DMS 273 treated with DMSO at 0.1 percent for 48 hours (cell line): ENCODE measurements around the gene CSK.

Experiments used
- DNase-seq: peaks from one replicate; lab custom pipeline; 2025; lab: John Stamatoyannopoulos, UW

CSK gene

DNA sequence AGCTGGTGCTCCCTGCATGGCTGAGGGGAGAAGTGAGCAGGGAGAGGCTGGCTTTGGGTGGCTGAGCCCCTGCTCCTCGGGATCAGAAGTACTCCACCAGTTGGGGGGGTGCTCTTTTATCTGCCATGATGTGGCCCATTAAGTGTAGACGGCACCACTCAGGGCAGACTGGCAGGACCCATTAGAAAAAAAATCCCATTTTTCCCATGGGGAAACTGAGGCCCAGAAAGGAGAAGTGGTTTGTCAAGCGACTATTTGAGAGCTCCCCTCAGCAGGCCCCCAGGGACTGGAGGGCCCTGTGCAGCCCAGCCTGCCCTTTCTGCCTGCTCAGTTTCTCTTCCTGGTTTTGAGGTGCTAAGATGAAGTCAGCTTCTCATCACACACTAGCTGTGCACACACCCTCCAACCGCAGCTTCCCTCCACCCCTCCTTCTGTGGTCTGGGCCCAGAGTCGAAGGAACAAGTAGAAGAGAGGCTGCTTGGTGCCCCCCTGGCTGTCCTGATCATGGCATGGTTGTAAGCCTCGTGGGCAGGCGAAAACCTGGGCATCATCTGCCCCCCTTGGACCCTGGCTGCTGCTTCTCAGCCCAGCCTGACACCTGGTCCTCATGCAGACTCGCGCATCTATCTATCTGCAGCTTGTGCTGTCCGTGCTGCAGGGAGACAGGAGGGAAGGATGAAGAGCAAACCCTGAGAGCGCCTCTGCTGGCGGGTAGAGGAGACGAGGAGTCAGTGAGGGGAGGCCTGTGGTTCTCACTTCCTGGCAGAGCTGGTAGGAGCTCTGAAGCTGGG is 5.6 kb downstream of the CSK start:
- DNase-seq = no peak

DNA sequence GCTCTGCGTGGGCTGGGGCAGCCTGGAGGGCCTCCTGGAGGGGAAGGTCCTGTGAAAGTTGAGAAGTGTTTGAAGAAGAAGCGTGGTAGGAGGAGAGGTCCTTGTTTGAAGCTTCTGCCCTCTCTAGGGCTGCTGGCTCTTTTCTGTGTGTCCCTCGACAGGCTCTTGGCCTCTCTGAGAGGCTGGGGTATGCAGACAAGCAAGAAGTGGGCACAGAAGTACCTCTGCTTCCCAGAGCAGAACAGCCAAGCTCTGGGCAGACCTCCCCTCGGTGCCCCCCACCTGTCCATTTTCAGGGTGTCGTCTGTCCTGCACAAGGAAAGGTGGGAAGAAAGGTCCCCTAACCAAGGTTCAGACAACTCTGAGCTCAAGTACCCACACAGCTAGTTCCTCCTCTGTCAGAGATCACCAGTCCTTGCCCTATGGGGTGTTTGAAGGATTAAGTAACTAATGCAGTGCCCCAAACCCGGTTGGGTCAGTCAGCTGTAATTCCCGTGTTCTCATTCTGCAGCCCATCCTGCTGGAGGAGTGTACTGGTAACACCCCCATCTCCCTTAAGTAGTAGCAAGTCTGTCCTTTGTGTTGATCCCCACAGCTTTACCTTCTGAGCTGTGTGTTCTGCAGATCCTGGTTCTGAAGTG is 6.3 kb downstream of the CSK start:
- no peak for DNase-seq

DNA sequence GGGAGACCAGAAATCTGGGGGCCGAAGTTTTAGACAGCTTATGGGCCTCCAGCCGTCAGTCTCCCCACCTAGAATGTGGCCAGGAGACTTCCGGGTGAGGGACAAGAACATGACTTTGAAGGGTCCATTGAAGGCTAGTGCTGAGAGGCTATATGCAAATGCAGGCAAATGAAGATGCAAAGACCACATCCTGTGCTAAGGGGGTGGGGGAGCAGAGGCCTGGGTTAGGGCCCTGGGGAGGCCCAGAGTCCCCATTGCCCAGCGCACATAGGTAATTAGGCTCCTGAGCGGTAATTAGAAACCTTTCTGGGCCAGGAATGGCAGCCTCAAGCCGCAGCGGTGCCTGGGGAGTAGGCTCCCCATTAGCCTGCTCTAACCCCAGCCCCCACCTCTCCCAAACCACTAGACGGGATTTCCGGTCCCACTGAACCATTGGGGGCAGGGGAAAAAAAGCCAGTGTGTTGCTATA is 6.8 kb downstream of the CSK start:
- no peak for DNase-seq

DNA sequence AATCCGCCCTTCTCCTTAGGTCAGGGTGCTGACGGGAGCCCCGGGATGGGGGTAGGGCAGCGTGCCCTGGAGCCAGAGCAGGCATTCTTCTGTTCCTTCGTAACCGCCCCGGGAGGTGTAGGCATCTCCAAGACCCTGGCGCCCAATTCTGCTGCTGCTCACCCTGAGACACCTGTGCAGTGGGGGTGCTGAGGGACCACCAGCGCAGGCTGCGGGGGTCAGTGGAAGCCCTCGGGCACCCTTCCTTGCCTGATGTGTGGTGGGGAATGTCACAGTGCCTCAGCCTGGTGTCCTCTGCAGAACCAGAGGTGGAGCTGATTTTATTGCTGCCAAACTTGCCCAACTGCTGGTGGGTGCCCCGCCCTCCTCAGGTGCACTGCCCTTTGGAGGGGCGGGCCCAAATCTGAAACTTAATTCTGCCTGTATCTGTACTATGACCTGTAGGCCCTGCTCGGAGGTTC is 7.3 kb downstream of the CSK start:
- no peak for DNase-seq

DNA sequence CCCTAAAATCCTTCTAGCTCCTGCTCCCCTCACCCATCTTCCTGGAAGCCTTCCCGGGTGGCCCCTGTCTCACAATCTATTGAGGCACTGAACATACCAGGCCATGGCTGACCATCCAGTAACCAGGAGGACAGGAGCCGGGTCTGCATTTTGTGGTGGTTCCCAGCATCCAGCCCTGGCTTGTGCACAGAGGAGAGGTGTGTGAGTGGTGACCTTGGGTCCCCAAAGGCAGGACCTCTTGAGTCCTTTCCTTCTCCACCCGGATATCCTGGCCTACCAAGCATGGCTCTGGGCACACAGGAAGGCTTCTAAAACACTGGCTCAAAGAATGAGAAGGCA is 7.8 kb downstream of the CSK start:
- DNase-seq = no peak

DNA sequence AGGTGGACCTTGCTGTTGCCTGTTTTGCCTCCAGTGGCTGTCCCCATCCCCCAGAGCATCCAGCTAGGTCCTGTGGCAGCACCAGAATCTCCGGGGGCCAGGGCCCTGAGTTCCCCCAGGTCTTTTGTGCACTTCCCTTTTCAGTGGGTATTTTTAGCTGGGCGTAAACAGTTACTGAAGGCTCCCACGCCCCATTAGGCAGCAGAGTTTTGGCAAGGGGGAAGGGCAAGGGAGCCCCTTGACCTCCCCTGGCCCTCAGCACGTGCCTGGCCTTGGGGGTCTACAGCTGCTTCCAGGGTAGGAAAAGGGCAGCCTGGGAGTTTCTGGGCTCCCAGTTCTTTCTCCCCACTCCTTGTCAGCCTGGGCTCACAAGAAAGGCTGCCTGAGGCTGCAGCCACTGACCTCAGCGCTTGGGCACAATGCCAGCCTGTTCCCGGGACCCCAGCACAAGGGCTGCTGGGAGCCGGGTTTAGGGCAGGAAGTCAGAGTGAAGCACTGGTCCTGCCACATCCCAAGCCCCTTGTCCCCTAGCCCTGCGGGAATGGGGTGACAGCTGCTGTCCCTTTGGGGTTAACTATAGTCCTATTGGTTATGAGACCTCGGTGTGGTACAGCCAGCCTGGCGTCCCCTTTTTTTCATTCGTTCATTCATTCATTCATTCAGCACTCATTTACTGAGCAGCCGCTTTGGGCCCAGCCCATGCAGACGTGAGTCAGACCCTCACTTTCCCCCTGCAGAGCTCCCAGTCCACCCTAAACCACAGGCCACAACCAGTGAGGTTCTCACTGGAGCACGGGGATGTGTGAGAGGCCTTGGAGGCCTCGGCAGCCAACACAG is 8.4 kb downstream of the CSK start:
- no peak for DNase-seq

DNA sequence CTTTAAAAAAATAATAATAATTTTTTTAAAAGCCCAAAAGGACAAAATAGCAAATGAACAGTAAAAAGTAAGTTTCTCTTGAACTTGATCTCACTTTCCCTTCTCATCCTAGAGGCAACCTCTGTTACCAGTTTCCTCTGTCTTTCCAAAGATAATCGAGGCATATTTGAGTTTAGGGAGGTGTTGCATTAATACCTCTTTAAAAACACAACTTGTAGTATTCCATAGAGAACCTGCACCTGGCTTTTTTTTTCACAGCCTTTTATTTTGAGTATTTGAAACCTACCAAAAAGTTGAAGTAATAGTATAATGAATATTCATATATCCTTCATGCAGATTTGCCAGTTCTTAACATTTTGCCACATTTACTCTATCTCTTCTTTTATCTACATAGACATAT is 9.1 kb downstream of the CSK start:
- no peak for DNase-seq

DNA sequence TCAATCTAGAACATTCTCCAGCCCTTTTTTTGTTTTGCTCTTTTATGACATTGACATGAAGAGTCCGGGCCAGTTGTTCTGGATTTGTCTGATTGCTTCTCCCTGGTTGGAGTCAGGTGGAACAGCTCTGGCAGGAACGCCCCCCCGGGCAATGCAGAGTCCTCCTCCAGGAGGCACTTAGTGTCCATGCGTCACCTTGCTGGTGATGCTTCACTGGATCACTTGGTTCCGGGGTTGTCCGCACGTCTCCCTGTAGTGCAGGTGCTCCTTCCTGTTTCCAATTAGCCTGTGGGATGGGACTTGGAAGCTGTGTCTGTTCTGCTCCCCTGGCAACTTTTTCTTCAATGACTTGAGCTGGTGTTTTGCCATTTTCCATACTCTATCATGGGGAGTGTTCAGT is 9.8 kb downstream of the CSK start:
- DNase-seq = no peak

DNA sequence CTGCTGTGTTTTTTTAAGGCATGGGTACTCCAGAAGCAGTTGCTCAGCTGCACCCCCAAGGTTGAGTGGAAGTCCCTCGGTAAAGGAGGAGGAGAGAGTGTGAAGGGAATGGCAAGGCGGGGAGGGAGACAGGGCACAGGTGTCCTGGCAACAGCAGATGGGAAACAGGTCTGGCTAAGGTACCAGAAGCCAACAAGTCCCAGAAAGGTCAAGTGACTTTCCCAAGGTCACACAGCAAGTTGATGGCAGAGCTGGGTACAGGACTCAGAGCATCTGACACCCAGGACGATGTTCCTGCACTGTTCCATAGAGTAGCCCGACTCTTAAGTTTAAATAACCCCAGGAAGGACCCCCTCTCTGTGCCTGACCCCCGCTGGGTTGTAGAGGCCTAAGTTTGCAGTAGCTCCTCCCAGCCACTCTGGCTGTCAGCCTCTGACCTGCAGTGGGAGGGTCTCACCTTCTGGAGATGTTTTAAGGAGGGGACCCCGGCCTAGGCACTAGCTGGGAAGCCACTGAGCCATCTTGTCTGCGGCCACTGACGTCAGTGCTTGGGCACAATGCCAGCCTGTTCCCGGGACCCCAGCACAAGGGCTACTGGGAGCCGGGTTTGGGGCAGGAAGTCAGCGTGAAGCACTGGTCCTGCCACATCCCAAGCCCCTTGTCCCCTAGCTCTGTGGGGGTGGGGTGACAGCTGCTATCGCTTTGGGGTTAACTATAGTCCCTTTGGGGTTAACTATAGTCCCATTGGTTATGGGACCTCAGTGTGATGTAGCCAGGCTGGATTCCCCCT is 10.5 kb downstream of the CSK start:
- DNase-seq = no peak

DNA sequence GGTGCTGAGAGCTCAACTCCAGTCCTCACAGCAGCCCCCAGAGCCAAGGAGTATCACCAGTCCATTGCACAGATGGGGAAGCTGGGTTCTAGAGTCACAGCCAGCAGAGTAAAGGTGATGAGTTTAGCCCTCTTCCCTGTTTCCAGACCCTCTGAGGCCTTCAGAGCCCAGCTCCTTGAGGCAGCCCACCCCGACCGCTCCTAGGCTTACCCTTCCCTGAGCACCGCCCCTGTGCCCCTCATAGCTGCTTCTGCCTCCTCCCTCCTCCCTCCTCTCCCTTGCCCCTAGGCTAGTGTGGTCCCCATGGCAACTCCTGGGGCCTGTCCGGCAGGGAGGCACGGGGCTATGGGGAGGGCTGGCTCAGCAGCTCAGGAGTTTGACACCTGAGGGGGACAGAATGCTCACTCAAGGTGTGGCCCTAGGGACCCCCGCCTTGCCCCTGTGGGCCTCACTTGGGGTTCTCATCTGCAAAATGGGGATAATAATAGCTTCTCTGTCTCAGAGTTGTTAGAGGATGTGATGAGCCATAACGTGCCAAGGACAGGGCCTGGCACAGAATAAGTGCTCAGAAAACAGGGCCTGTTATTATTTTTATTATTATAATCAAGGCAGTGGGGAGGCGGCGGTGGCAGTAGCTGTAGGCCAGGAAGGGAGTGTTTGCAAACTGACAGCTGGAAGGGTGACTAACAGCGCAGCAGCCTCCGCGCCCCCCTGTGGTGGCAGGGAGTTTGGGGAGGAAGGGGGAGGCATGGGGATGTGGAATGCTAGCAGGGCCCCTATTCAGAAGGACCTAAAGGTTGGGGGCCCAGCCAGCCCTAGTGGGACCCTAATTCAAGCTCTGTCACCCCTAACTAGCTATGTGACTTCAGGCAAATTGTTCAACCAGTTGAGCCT is 11.5 kb downstream of the CSK start:
- DNase-seq = no peak

DNA sequence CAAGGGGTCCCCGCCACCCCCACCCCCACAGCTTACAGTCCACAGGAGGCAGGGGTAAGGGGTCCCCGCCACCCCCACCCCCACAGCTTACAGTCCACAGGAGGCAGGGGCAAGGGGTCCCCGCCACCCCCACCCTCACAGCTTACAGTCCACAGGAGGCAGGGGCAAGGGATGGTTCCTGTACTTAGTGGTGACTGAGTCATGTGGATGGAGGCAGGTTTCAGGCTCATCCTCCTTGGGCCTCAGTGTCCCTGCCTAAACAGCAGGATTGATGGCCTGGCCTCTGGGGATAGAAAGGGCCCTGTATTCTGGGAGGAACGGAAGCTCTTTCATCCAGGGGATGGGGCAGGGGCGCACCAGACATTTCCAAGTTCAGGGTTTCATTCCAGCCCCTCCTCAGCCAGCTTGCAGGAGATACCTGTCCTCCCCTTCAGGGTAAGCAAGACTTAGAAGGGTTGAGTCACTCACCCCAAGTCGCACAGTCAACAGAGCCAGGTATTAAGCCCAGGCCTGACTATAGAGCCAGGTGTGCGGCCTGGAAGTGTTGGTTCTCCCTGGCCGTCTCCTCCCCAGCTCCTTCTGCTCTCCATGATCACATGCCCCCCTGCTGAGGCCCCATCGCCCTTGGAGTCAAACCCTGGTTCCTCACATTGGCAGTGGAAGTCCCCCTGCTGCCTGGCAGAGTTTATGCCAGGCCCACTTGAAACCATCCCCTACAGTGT is 12.5 kb downstream of the CSK start:
- no peak for DNase-seq

DNA sequence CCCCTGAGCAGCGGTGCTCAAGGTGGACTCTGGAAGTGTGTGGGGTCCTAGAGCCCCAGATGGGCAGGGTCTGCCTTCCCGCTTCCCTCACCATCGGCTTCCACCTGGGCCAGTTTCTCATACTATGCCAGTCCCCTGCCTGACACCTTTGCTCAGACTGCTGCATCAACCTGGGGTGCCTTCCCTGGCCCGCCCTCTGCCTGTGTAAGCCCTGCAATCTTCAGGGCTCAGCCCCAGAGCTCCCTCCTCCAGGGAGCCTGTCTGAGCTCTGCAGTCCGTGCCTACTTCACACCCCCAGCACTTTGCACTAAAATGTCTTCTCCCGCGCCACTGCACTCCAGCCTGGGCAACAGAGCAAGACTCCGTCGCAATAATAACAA is 13.1 kb downstream of the CSK start:
- DNase-seq = no peak

DNA sequence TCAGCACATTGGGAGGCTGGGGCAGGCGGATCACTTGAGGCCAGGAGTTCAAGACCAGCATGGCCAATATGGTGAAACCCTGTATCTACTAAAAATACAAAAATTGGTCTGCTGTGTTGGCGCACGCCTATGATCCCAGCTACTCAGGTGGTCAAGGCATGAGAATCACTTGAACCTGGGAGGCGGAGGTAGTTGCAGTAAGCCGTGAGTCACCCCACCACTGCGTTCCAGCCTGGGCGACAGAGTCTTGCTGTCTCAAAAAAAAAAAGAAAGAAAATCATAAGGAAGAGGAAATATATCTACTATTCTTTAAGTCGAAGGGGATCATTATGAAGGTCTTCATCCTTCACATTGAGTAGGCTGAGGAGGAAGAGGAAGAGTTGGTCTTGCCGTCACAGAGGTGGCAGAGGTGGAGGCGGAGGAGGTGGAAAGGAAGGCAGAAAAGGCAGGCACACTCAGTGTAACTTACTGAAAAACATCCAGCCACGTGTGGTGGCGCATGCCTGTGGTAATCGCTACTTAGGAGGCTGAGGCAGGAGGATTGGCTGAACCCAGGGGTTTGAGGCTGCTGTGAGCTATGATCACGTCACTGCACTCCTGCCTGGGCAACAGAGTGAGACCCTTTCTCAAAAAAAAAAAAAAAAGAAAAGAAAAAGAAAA is 14.2 kb downstream of the CSK start:
- DNase-seq = no peak

DNA sequence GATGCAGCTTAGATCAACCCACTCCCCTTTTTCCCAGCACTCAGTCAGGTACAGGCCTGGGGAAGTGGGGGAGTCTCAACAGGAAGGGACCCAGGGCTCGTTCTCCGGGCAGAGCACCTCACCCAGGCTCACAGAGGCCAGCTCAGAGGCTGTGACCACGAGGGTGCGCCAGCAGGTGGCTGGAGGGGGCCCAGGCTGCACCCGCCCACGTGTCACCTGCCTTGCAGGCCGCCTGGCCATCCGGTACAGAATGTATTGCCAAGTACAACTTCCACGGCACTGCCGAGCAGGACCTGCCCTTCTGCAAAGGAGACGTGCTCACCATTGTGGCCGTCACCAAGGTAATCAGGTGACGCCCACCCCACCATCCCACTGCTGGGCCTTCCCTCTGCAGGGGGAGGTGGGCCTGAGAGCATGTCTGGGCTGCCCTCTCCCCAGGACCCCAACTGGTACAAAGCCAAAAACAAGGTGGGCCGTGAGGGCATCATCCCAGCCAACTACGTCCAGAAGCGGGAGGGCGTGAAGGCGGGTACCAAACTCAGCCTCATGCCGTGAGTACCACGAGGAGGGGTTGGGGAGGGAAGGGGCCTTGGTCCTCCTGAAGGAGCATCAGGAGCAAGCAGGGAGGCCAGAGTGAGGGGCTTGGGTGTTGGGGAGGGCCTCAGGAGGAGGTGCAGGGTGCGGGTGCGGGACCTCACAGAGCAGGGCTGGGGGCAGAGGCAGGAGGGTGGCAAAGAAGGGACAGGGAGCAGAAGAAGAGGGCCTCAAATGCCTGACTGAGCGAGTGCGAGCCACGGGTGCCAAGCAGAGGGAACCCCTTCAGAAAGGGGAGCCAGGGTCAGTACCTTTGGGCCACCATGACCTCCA is 16.7 kb downstream of the CSK start:
- DNase-seq = no peak

DNA sequence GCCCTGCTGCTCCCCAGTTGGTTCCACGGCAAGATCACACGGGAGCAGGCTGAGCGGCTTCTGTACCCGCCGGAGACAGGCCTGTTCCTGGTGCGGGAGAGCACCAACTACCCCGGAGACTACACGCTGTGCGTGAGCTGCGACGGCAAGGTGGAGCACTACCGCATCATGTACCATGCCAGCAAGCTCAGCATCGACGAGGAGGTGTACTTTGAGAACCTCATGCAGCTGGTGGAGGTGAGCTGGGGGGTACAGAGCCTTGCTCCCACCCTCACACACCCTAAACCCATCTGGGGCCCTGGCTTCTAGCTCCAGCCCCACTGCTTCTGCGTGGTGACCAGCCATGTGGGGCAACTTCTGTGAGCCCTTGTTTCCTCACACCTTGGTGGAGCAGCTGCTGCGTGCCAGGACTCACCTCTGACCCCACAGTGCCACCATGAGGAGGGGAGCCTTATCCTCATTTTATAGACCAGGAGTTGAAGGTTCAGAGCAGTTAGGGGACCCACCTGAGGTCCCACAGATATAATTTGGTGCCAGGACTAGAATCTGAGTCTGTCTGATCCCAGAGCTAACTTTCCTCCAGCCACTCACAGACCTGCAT is 17.5 kb downstream of the CSK start:
- no peak for DNase-seq

DNA sequence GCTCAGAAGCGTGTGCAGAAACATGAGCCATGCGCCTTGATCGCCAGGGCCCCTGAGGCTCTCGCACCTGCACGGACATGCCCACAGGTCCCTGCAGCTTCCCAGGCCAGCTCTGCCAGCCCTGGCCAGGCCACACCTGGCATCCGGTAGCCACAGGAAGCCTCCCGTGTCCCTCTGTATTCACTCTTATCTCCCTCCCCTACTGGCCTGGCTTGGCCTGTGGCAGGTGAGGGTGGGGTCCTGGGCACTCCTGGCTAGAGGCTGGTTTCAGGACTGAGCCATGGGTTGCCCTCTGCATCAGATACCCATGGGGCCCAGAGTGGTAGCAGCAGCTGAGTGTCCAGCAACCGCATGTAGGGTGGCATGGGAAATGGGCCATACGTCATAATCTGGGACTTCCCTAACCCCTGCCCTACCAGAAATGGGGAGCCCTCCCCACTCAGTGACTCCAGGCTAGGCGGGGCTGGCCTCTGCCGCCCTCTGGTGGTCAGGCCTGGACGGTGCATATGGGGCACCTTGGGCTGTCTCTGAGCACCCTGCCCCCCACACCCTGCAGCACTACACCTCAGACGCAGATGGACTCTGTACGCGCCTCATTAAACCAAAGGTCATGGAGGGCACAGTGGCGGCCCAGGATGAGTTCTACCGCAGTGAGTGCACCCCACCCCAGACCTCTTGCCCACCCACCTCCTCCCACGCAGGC is 18.1 kb downstream of the CSK start:
- peak; percentile 11 for DNase-seq

DNA sequence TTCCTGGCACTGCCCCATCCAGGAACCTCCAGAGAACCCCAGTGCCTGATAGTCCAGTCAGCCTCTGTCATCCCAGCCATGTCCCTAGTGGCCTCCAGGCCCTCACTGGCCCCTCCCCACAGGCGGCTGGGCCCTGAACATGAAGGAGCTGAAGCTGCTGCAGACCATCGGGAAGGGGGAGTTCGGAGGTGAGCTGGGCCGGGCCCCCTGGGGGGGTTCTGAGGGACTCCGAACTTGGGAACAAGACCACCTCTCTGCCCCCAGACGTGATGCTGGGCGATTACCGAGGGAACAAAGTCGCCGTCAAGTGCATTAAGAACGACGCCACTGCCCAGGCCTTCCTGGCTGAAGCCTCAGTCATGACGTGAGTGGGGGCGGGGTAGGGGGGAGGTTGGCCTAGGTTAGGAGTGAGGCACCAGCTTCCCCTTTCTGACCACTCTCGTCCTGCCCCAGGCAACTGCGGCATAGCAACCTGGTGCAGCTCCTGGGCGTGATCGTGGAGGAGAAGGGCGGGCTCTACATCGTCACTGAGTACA is 18.7 kb downstream of the CSK start:
- no peak for DNase-seq
